GM19324 (cell line): ENCODE results near the gene MTREX.

Experiments used
- ATAC-seq: cut with Tn5 transposase; IDR thresholded peaks from one replicate; pipeline ENCODE4 v1.9.1; 2021; ENCODE audit warnings: mild to moderate bottlenecking, moderate library complexity; ENCODE audit not compliant: unreplicated experiment, low FRiP score

The MTREX gene

GRCh38 chr5:55418994-55419968, 111.5 kb downstream of the MTREX start:
- no peak for ATAC-seq

GRCh38 chr5:55421074-55421529, 113.3 kb downstream of the MTREX start:
- ATAC-seq: peak; percentile 74

- no peak for ATAC-seq
These were observed 118.7 kb downstream of the MTREX start for GRCh38 chr5:55426455-55426854.

GRCh38 chr5:55427157-55427556, 119.4 kb downstream of the MTREX start:
- ATAC-seq: no peak

- no peak for ATAC-seq
These were observed 121.4 kb downstream of the MTREX start for GRCh38 chr5:55429221-55429612.

GRCh38 chr5:55429613-55430253, 121.9 kb downstream of the MTREX start:
- no peak for ATAC-seq

GRCh38 chr5:55432549-55432948, 124.8 kb downstream of the MTREX start:
- ATAC-seq: no peak

- no peak for ATAC-seq
These were observed 129.7 kb downstream of the MTREX start for GRCh38 chr5:55437452-55437851.

- no peak for ATAC-seq
These were observed 130.0 kb downstream of the MTREX start for GRCh38 chr5:55437859-55438206.

GRCh38 chr5:55438998-55439397, 131.2 kb downstream of the MTREX start:
- no peak for ATAC-seq

- ATAC-seq: no peak
These were observed 132.4 kb downstream of the MTREX start for GRCh38 chr5:55440188-55440646.

GRCh38 chr5:55441107-55441771, 133.4 kb downstream of the MTREX start:
- ATAC-seq: no peak

GRCh38 chr5:55441954-55442353, 134.2 kb downstream of the MTREX start:
- ATAC-seq: no peak

- ATAC-seq: no peak
These were observed 138.0 kb downstream of the MTREX start for GRCh38 chr5:55445791-55446190.

GRCh38 chr5:55446640-55447351, 139.0 kb downstream of the MTREX start:
- no peak for ATAC-seq

GRCh38 chr5:55450050-55450765, 142.4 kb downstream of the MTREX start:
- no peak for ATAC-seq

- no peak for ATAC-seq
These were observed 144.2 kb downstream of the MTREX start for GRCh38 chr5:55451976-55452375.

GRCh38 chr5:55453211-55453610, 145.4 kb downstream of the MTREX start:
- ATAC-seq: no peak

- ATAC-seq: no peak
These were observed 146.5 kb downstream of the MTREX start for GRCh38 chr5:55454282-55454681.
